GM10266 (cell line): Measurements from ENCODE around the gene TJP1.

Source experiments
- DNase-seq: peaks from one replicate; pipeline ENCODE4 v3.0.0; 2012; ENCODE audit errors: extremely low spot score
- TF ChIP-seq, protein P1 (sequence below): IDR thresholded peaks from 2 replicates; pipeline ENCODE4 v1.5.1; 2012; ENCODE audit warnings: mild to moderate bottlenecking, low read depth; ENCODE audit not compliant: control insufficient read depth, insufficient read depth; ENCODE audit errors: missing control alignments

TJP1 gene

DNA sequence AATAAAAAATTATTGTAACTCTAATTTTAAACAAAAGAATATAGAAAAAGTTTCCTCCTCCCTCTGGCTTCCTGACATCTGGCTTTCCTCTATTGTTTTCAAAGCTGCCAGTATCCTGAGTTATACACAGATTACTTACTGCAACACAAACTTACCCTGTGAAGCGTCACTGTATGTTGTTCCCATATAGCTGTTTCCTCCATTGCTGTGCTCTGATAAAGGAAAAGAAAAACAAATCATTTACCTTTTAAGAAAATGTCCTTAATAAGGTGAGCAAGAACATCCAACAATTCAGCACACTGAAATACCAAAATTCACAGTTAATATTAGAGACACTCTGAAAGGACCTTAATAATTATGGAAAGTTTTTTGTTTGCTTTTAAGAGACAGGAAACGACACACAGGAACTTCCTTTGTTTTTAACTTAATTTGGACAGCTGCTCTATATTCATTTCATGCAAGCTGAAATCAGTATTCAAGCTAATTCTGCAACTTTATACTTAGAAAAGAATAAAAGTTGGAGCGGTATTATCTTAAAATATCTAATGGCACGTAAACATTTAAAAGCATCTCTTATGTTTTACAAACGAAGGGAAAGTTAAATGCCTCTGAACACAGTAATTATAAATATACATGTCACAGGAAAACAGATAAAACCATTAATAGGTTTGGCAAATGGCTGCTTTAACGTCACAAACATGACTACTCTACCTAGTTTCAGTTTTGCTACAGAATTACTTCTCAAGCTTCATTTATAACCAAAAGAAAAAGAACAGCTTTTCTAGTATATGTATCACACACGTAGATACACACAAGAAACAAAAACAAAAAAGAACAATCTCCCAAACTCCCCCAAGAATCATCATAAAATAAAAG lies 21.5 kb downstream of the TJP1 start:
- TF ChIP-seq, protein P1, sequence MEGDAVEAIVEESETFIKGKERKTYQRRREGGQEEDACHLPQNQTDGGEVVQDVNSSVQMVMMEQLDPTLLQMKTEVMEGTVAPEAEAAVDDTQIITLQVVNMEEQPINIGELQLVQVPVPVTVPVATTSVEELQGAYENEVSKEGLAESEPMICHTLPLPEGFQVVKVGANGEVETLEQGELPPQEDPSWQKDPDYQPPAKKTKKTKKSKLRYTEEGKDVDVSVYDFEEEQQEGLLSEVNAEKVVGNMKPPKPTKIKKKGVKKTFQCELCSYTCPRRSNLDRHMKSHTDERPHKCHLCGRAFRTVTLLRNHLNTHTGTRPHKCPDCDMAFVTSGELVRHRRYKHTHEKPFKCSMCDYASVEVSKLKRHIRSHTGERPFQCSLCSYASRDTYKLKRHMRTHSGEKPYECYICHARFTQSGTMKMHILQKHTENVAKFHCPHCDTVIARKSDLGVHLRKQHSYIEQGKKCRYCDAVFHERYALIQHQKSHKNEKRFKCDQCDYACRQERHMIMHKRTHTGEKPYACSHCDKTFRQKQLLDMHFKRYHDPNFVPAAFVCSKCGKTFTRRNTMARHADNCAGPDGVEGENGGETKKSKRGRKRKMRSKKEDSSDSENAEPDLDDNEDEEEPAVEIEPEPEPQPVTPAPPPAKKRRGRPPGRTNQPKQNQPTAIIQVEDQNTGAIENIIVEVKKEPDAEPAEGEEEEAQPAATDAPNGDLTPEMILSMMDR: no peak
- DNase-seq: no peak

DNA sequence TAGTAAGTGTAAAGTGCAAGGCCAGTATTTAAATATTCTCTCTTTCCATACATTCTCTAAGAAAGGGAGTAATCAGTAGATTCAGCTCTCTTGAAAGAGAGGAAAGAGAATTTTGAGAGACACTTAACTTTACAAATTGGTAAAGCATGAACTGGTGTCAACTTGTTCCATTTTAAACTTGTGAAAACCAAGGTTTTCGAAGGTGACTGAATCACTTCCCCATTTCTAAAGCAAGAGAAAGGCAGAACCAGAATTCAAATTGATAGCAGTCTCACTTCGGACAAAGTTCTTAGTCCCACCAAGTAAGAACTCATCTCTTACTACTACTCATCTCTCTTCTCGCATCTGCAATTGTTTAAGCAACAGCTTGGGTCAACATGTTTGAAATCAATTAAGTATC lies 22.4 kb downstream of the TJP1 start:
- TF ChIP-seq, protein P1: no peak
- no peak for DNase-seq

DNA sequence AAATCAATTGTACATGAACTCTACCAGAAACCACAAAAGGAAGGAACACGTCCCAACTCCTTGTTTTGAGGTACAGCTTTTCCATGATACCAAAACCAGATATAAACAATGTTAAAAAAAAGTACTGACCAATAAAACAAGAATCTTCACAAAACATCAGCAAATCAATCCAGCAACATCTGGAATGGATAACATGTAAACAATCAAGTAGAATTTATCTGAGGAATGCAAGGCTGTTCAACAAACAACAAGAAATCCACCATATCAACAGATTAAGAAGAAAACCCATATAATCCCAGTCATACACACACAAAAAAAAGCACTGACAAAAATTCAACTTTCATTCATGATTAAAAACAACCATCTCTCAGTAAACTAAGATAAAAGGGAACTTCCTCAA lies 26.7 kb downstream of the TJP1 start:
- no peak for DNase-seq
- TF ChIP-seq, protein P1: no peak

DNA sequence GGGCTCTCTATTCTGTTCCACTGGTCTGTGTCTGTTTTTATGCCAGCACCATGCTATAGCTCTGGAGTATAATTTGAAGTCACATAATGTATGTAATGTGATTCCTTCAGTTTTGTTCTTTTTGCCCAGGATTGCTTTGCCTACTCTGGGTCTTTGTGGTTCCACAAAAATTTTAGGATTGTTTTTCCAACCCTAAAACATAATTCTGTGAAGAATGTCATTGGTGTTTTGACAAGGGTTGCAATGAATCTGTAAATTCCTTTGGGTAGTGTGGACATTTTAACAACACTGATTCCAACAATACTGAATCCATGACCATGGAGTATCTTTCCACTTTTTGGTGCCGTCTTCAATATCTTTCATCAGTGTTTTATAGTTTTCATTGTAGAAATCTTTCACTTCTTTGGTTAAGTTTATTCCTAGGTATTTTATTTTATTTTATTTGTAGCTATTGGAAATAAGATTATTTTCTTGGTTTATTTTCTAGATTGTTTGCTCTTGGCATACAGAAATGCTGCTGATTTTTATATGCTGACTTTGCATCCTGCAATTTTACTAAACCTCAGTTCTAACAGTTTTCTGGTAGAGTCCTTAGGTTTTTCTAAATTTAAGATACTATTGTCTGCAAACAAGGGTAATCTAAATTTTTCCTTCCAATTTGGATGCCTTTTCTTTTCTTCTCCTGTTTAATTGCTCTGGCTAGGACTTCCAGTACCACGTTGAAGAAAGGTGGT lies 29.7 kb downstream of the TJP1 start:
- TF ChIP-seq, protein P1: no peak
- DNase-seq: no peak

DNA sequence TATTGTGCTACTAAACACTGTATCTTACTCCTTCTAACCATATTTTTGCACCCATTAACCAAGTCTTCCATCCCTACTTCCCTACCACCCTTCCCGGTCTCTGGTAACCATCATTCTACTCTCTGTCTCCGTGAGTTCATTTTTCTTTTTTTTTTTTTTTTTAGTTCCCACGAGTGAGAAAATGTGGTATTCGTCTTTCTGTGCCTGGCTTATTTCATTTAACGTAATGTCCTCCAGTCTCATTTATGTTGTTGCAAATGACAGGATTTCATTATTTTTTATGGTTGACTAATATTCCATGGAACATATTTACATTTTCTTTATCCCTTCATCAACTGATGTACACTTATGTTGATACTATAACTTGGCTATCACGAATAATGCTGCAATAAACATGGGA lies 31.7 kb downstream of the TJP1 start:
- no peak for DNase-seq

DNA sequence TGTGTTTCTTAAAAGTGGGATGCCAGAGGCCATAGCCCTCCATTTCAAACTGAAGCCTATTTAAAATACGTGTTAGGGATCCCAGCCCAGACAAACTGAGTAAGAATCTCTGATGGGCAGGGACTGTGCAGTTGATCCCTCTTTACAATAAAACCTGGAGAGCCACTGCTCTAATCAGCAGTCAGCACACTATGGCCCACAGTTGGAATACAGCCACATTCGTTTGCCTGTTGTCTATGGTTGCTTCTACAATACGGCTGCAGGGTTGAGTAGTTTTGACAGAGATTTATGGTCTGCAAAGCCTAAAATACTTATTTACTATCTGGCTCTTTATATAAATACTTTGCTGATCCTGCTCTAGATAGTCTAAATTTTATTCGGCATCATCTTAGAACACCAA lies 32.4 kb downstream of the TJP1 start:
- DNase-seq: no peak
- TF ChIP-seq, protein P1: no peak

More for the DNA sequence above, 31.7 kb downstream of the TJP1 start:
- TF ChIP-seq, protein P1: no peak
